OCI-LY1 (cell line): ENCODE results near the gene NKX2-2.

ENCODE experiments used
- H2AFZ ChIP-seq: fragments of 200-600 bp; sonication (generic), shearing (Covaris generic); 2 replicates; pipeline ENCODE4 v1.6.0; 2014; ENCODE audit warnings: antibody characterized with exemption, mild to moderate bottlenecking, low read length
- H3F3A ChIP-seq: fragments of 200-600 bp; sonication (generic), shearing (Covaris generic); 2 replicates; pipeline ENCODE4 v1.6.0; 2014; ENCODE audit warnings: mild to moderate bottlenecking, antibody characterized with exemption, low read length, moderate library complexity; ENCODE audit not compliant: insufficient read depth
- H3K27ac ChIP-seq: fragments of 200-600 bp; sonication (generic); 2 replicates; pipeline ENCODE4 v1.5.1; 2014; ENCODE audit warnings: low read length, mixed run types, mild to moderate bottlenecking, low read depth; ENCODE audit not compliant: poor library complexity, severe bottlenecking
- H3K27me3 ChIP-seq: fragments of 200-600 bp; sonication (generic); 2 replicates; pipeline ENCODE4 v1.6.0; 2014; ENCODE audit warnings: antibody characterized with exemption, mild to moderate bottlenecking, low read length, moderate library complexity; ENCODE audit not compliant: insufficient read depth
- H3K36me3 ChIP-seq: fragments of 200-600 bp; sonication (generic); 2 replicates; pipeline ENCODE4 v1.6.1; 2014; ENCODE audit warnings: mild to moderate bottlenecking, antibody characterized with exemption, low read length, moderate library complexity, mixed read lengths; ENCODE audit not compliant: insufficient read depth
- H3K4me1 ChIP-seq: fragments of 200-600 bp; sonication (generic); 2 replicates; pipeline ENCODE4 v1.5.1; 2014; ENCODE audit warnings: mild to moderate bottlenecking, low read length, moderate library complexity; ENCODE audit not compliant: insufficient read depth, severe bottlenecking
- H3K4me2 ChIP-seq: fragments of 200-600 bp; sonication (generic), shearing (Covaris generic); 2 replicates; pipeline ENCODE4 v1.6.1; 2014; ENCODE audit warnings: low read length
- H3K4me3 ChIP-seq: fragments of 200-600 bp; sonication (generic); 2 replicates; pipeline ENCODE4 v1.5.1; 2014; ENCODE audit warnings: low read length, low read depth, mild to moderate bottlenecking, mixed read lengths; ENCODE audit not compliant: poor library complexity, severe bottlenecking
- H3K79me2 ChIP-seq: fragments of 200-600 bp; shearing (Covaris generic); 2 replicates; pipeline ENCODE4 v1.6.1; 2016; ENCODE audit warnings: mixed run types, low read length, mixed read lengths; ENCODE audit not compliant: insufficient read depth
- H3K9ac ChIP-seq: fragments of 200-600 bp; sonication (generic), shearing (Covaris generic); 2 replicates; pipeline ENCODE4 v1.6.1; 2014; ENCODE audit warnings: mild to moderate bottlenecking, low read length, mixed read lengths
- H3K9me2 ChIP-seq: fragments of 200-600 bp; sonication (generic), shearing (Covaris generic); 2 replicates; pipeline ENCODE4 v1.6.1; 2014; ENCODE audit warnings: low read depth, mild to moderate bottlenecking, low read length, mixed read lengths
- H3K9me3 ChIP-seq: fragments of 200-600 bp; shearing (Covaris generic); 2 replicates; pipeline ENCODE4 v1.6.1; 2014; ENCODE audit warnings: low read length, mixed read lengths
- H4K20me1 ChIP-seq: fragments of 200-600 bp; sonication (generic), shearing (Covaris generic); 2 replicates; pipeline ENCODE4 v1.6.0; 2016; ENCODE audit warnings: mild to moderate bottlenecking, low read length; ENCODE audit not compliant: insufficient read depth
- CTCF ChIP-seq: fragments of 200-600 bp; sonication (generic), shearing (Covaris generic); IDR thresholded peaks from 2 replicates; pipeline ENCODE4 v1.5.1; 2017; ENCODE audit warnings: mild to moderate bottlenecking, antibody characterized with exemption, low read length, moderate library complexity, mixed read lengths
- EZH2 ChIP-seq: fragments of 200-600 bp; sonication (generic), shearing (Covaris generic); IDR thresholded peaks from 2 replicates; pipeline ENCODE4 v1.8.0; 2017; ENCODE audit warnings: borderline replicate concordance, mixed run types, mild to moderate bottlenecking, antibody characterized with exemption, low read length, moderate library complexity, mixed read lengths

NKX2-2 gene

GRCh38 chr20:21516180-21516567 is 2.3 kb upstream of the NKX2-2 start:
- no peak for TF ChIP-seq CTCF
- TF ChIP-seq EZH2, result no peak
- Histone ChIP-seq H3F3A (no peaks in the 10 kb centered on the region), H3K9me2 (no peaks in the 10 kb centered on the region), H3K79me2 (no peaks in the 10 kb centered on the region), H3K4me2 (no peak overlapping the region), H3K36me3 (no peaks in the 10 kb centered on the region), H2AFZ (no peak overlapping the region), H3K27me3 (no peaks in the 10 kb centered on the region; the same call in 1 of the 2 replicates), H4K20me1 (no peaks in the 10 kb centered on the region), H3K9me3 (no peaks in the 10 kb centered on the region), H3K4me1 (no peaks in the 10 kb centered on the region), H3K9ac (no peak overlapping the region), H3K4me3 (no peak overlapping the region), H3K27ac (no peak overlapping the region)

- Histone ChIP-seq H4K20me1 (no peaks in the 10 kb centered on the region), H3K27ac (no peak overlapping the region), H3K9me2 (no peaks in the 10 kb centered on the region), H3K36me3 (no peaks in the 10 kb centered on the region), H3K9me3 (no peaks in the 10 kb centered on the region), H2AFZ (no peak overlapping the region), H3K27me3 (no peaks in the 10 kb centered on the region; the same call in 1 of the 2 replicates), H3K4me3 (no peak overlapping the region), H3K4me1 (no peaks in the 10 kb centered on the region), H3K4me2 (no peak overlapping the region), H3K9ac (no peak overlapping the region), H3F3A (no peaks in the 10 kb centered on the region), H3K79me2 (no peaks in the 10 kb centered on the region)
- TF ChIP-seq EZH2, result no peak
- TF ChIP-seq CTCF, result no peak
Observed at GRCh38 chr20:21515300-21516179, 1.7 kb upstream of the NKX2-2 start.

GRCh38 chr20:21514553-21515251 is 838 bp upstream of the NKX2-2 start:
- Histone ChIP-seq H3K9me2 (no peaks in the 10 kb centered on the region), H3K79me2 (no peaks in the 10 kb centered on the region), H3K9me3 (no peaks in the 10 kb centered on the region), H3F3A (no peaks in the 10 kb centered on the region), H3K36me3 (no peaks in the 10 kb centered on the region), H3K4me2 (no peak overlapping the region), H3K4me3 (no peak overlapping the region), H2AFZ (no peak overlapping the region), H3K27me3 (no peaks in the 10 kb centered on the region; the same call in 1 of the 2 replicates), H3K4me1 (no peaks in the 10 kb centered on the region), H3K9ac (no peak overlapping the region), H3K27ac (no peak overlapping the region), H4K20me1 (no peaks in the 10 kb centered on the region)
- TF ChIP-seq CTCF (no peak), EZH2 (no peak)
